Activated CD8-positive, alpha-beta T cell treated with anti-CD3 and anti-CD28 coated beads for 36 hours (primary cell): ENCODE data around the gene IVD. TPM values are rescaled to one million over a fixed set of nuclear protein-coding genes. Genes with fewer than 3 reads are reported as not detected.

ENCODE experiments used
- ATAC-seq: fragments of 200-7000 bp; cut with Tn5 transposase; one replicate; pipeline ENCODE4 v1.10.0; 2021; ENCODE audit warnings: mild to moderate bottlenecking, moderate library complexity
- CTCF ChIA-PET: fragments of 350-600 bp; sonication (Branson Sonifier 250); formaldehyde crosslinking; loops from one replicate; lab custom pipeline; 2021; ENCODE audit warnings: antibody characterized with exemption; lab: Charles Lee
- POLR2A ChIA-PET: fragments of 350-600 bp; sonication (Branson Sonifier 250); formaldehyde crosslinking; loops from one replicate; lab custom pipeline; 2021; ENCODE audit warnings: antibody characterized with exemption; lab: Charles Lee
- DNase-seq: peaks from one replicate; pipeline ENCODE4 v3.0.0-alpha.2; 2020
- H3K27ac Mint-ChIP-seq: one replicate; pipeline ENCODE4 v1.8.0; 2021; ENCODE audit warnings: mild to moderate bottlenecking, mixed read lengths
- H3K27me3 Mint-ChIP-seq: one replicate; pipeline ENCODE4 v1.8.0; 2021; ENCODE audit warnings: mixed read lengths
- H3K36me3 Mint-ChIP-seq: one replicate; pipeline ENCODE4 v1.8.0; 2021; ENCODE audit warnings: low read depth, mixed read lengths
- H3K4me1 Mint-ChIP-seq: one replicate; pipeline ENCODE4 v1.8.0; 2021; ENCODE audit warnings: low read depth, mixed read lengths
- H3K4me3 Mint-ChIP-seq: one replicate; pipeline ENCODE4 v1.8.0; 2021; ENCODE audit warnings: mild to moderate bottlenecking, moderate library complexity, mixed read lengths
- H3K9me3 Mint-ChIP-seq: one replicate; pipeline ENCODE4 v1.8.0; 2021; ENCODE audit warnings: mixed read lengths
- CTCF ChIP-seq: fragments of 200-600 bp; IDR thresholded peaks from one replicate; pipeline ENCODE4 v1.8.0; 2022; ENCODE audit warnings: antibody characterized with exemption, mild to moderate bottlenecking
- intact Hi-C: fragments of 100-400 bp; cut with micrococcal nuclease; formaldehyde crosslinking; loops from one replicate; pipeline ENCODE4 v1.10.0; 2022
- total RNA-seq, 2 experiments: library from RNA; stranded (reverse); gene quantifications; one replicate each; pipeline ENCODE4 v1.2.3, GENCODE V29; 2021

Gene IVD
- total RNA-seq, 2 experiments from 2014 or later: 56.9 to 65.0 TPM

- POLR2A ChIA-PET: interaction anchor here (0.7 to 1.9 kb wide), 4 partner anchors 21 to 360 kb away, joined by 3 to 7 read pairs (median 4); partner anchors contain the start of gene IVD
- CTCF ChIA-PET: interaction anchor here (0.6 to 4.9 kb wide), 4 partner anchors 24 to 90 kb away, joined by 3 to 83 read pairs (median 18); partner anchors contain the start of genes CCDC9B and IVD
- Mint-ChIP-seq H3K4me1 (peaks cover 20% of the 10 kb centered on the region), H3K36me3 (no peaks in the 10 kb centered on the region), H3K4me3 (no peak overlapping the region), H3K27ac (no peak overlapping the region), H3K9me3 (no peaks in the 10 kb centered on the region), H3K27me3 (no peaks in the 10 kb centered on the region)
- intact Hi-C loops: no loop called here
- TF ChIP-seq CTCF: no peak
- no peak for DNase-seq
- no peak for ATAC-seq
These were observed 40.6 kb upstream of the IVD start for GRCh38 chr15:40365016-40365415.

GRCh38 chr15:40365624-40366456, 39.8 kb upstream of the IVD start:
- H3K27me3 Mint-ChIP-seq: no peaks in the 10 kb centered on the region
- no peaks in the 10 kb centered on the region for H3K36me3 Mint-ChIP-seq
- intact Hi-C loops: no loop called here
- POLR2A ChIA-PET: interaction anchor here (0.7 to 1.9 kb wide), 7 partner anchors 8 to 359 kb away, joined by 3 to 7 read pairs (median 4); partner anchors contain the start of gene DISP2
- no peaks in the 10 kb centered on the region for H3K9me3 Mint-ChIP-seq
- TF ChIP-seq CTCF: no peak
- H3K4me1 Mint-ChIP-seq: peaks cover 20% of the 10 kb centered on the region
- CTCF ChIA-PET: interaction anchor here (0.6 to 5.3 kb wide), 6 partner anchors 25 to 91 kb away, joined by 3 to 83 read pairs (median 18); partner anchors contain the start of genes CCDC9B and IVD
- no peak for ATAC-seq
- H3K27ac Mint-ChIP-seq: no peak overlapping the region
- H3K4me3 Mint-ChIP-seq: peak overlapping the region; percentile 9
- peak; percentile 21 for DNase-seq

GRCh38 chr15:40366457-40367370, 38.9 kb upstream of the IVD start:
- Mint-ChIP-seq H3K27me3 (no peaks in the 10 kb centered on the region), H3K9me3 (no peaks in the 10 kb centered on the region), H3K4me1 (peaks cover 20% of the 10 kb centered on the region), H3K4me3 (peak overlapping the region; percentile 82), H3K36me3 (no peaks in the 10 kb centered on the region), H3K27ac (no peak overlapping the region)
- ChIA-PET POLR2A (interaction anchor here (0.6 to 1.9 kb wide), 12 partner anchors 9 to 280 kb away, joined by 3 to 7 read pairs (median 4); partner anchors contain the start of genes DISP2 and KNSTRN), CTCF (interaction anchor here (1.0 to 5.3 kb wide), 12 partner anchors 9 to 153 kb away, joined by 3 to 83 read pairs (median 8); partner anchors contain the start of genes BAHD1, CCDC9B, CHST14 and DISP2)
- intact Hi-C loops: no loop called here
- ATAC-seq (no peak), DNase-seq (no peak)
- no peak for TF ChIP-seq CTCF

- TF ChIP-seq CTCF: no peak
- ATAC-seq: no peak
- peak overlapping the region; percentile 79 for H3K27ac Mint-ChIP-seq
These were observed 38.3 kb upstream of the IVD start for GRCh38 chr15:40367371-40367685.

More at GRCh38 chr15:40367371-40367685, 38.3 kb upstream of the IVD start:
- Mint-ChIP-seq H3K36me3 (no peaks in the 10 kb centered on the region), H3K4me1 (peaks cover 20% of the 10 kb centered on the region), H3K27me3 (no peaks in the 10 kb centered on the region), H3K9me3 (no peaks in the 10 kb centered on the region), H3K4me3 (peak overlapping the region; percentile 82)
- DNase-seq: no peak
- POLR2A ChIA-PET: interaction anchor here (0.9 to 1.8 kb wide), 9 partner anchors 9 to 55 kb away, joined by 3 to 6 read pairs (median 4); partner anchors contain the start of genes DISP2 and KNSTRN
- intact Hi-C loops: no loop called here
- CTCF ChIA-PET: interaction anchor here (0.9 to 5.3 kb wide), 17 partner anchors 10 to 153 kb away, joined by 3 to 83 read pairs (median 9); partner anchors contain the start of genes BAHD1, CCDC9B, CHST14 and DISP2
